Keratinocyte (primary cell): Measurements from ENCODE around the gene SAMD4B. TPM values are rescaled to one million over a fixed set of nuclear protein-coding genes. Genes with fewer than 3 reads are reported as not detected.

Experiments used
- DNase-seq: peaks from one replicate; pipeline ENCODE4 v3.0.0-alpha.2; 2011; ENCODE audit warnings: low read depth, missing footprints, low spot score
- FAIRE-seq: peaks from 2 replicates; lab custom pipeline; 2011; peaks lifted over from hg19 to GRCh38; lab: Jason Lieb, UNC
- H2AFZ ChIP-seq: 2 replicates; pipeline ENCODE4 v1.6.0; 2012; ENCODE audit warnings: low read length, control low read depth, inconsistent platforms; ENCODE audit not compliant: control insufficient read depth
- H3K27ac ChIP-seq: 2 replicates; pipeline ENCODE4 v1.5.1; 2011; ENCODE audit warnings: low read length; ENCODE audit not compliant: control insufficient read depth, insufficient read depth
- H3K27me3 ChIP-seq: 3 replicates; pipeline ENCODE4 v1.6.0; 2011; ENCODE audit warnings: low read length; ENCODE audit not compliant: control insufficient read depth, insufficient read depth; ENCODE audit errors: extremely low read depth
- H3K36me3 ChIP-seq, 2 experiments: 2 replicates in 1 of 2; 3 replicates in 1 of 2; pipeline ENCODE4 v1.5.1; 2011; ENCODE audit warnings: low read length in 2 of 2, mild to moderate bottlenecking in 1 of 2; ENCODE audit not compliant: control insufficient read depth in 2 of 2, insufficient read depth in 2 of 2; ENCODE audit errors: extremely low read depth in 1 of 2
- H3K4me1 ChIP-seq: 3 replicates; pipeline ENCODE4 v1.5.1; 2011; ENCODE audit warnings: low read length; ENCODE audit not compliant: control insufficient read depth, insufficient read depth; ENCODE audit errors: extremely low read depth
- H3K4me2 ChIP-seq: 3 replicates; pipeline ENCODE4 v1.6.0; 2011; ENCODE audit warnings: low read depth, low read length; ENCODE audit not compliant: control insufficient read depth, insufficient read depth; ENCODE audit errors: extremely low read depth
- H3K4me3 ChIP-seq, 3 experiments: fragments of 200-600 bp in 1 of 3; sonication (generic) in 1 of 3; 2 replicates in 2 of 3; 3 replicates in 1 of 3; pipeline ENCODE4 v1.5.1; 2011 to 2016; ENCODE audit warnings: low read length in 3 of 3, mild to moderate bottlenecking in 3 of 3, control low read depth in 2 of 3, inconsistent platforms in 1 of 3, low read depth in 1 of 3, mixed read lengths in 1 of 3, mixed run types in 1 of 3, moderate library complexity in 1 of 3; ENCODE audit not compliant: control insufficient read depth in 2 of 3, insufficient read depth in 2 of 3; ENCODE audit errors: extremely low read depth in 1 of 3
- H3K79me2 ChIP-seq: 2 replicates; pipeline ENCODE4 v1.6.0; 2012; ENCODE audit warnings: low read length; ENCODE audit not compliant: control insufficient read depth, insufficient read depth
- H3K9ac ChIP-seq: 3 replicates; pipeline ENCODE4 v1.6.0; 2011; ENCODE audit warnings: low read length; ENCODE audit not compliant: control insufficient read depth, insufficient read depth; ENCODE audit errors: extremely low read depth
- H3K9me1 ChIP-seq: 3 replicates; pipeline ENCODE4 v1.6.0; 2011; ENCODE audit warnings: low read length; ENCODE audit not compliant: control insufficient read depth, insufficient read depth; ENCODE audit errors: extremely low read depth
- H3K9me3 ChIP-seq: 2 replicates; pipeline ENCODE4 v1.5.1; 2012; ENCODE audit warnings: low read depth, low read length; ENCODE audit not compliant: control insufficient read depth
- H4K20me1 ChIP-seq: 3 replicates; pipeline ENCODE4 v1.6.0; 2011; ENCODE audit warnings: low read length; ENCODE audit not compliant: control insufficient read depth, insufficient read depth; ENCODE audit errors: extremely low read depth
- EZH2 ChIP-seq: IDR thresholded peaks from one replicate; pipeline ENCODE4 v1.6.1; 2012; ENCODE audit warnings: inconsistent platforms, mild to moderate bottlenecking, low read length, moderate library complexity
- dilution Hi-C: fragments of 300-500 bp; cut with MboI; formaldehyde crosslinking; loops from one replicate; pipeline ENCODE4 v1.7.0; 2020; ENCODE audit warnings: low sequenced_read_pairs; ENCODE audit not compliant: extremely low pct_ligation_motif_present
- polyA plus RNA-seq, 5 experiments: library from polyadenylated mRNA; depleted of rRNA in 3 of 5; stranded (reverse) in 3 of 5; stranded (forward) in 1 of 5; unstranded in 1 of 5; fragments of >200 nt; gene quantifications; 1 replicate in 1 of 5; 2 replicates in 3 of 5; 3 replicates in 1 of 5; pipeline versions ENCODE4 v1.2.1 to v1.2.3, GENCODE V29; 2011 to 2012; ENCODE audit warnings: missing spikeins in 2 of 5, low read depth in 1 of 5, low replicate concordance in 1 of 5
- TF ChIP-seq, protein P1 (sequence below), 3 experiments: IDR thresholded peaks in 1 of 3; conservative IDR thresholded peaks in 1 of 3; optimal IDR thresholded peaks in 1 of 3; 2 replicates in 2 of 3; 3 replicates in 1 of 3; pipeline versions ENCODE3 to v1.5.1; 2011; ENCODE audit warnings: low read length in 3 of 3, mild to moderate bottlenecking in 3 of 3, moderate library complexity in 2 of 3, control low read depth in 1 of 3, inconsistent platforms in 1 of 3; ENCODE audit not compliant: insufficient read depth in 2 of 3; ENCODE audit errors: extremely low read depth in 1 of 3

The SAMD4B gene
- polyA plus RNA-seq, 1 donor (not counting 4 experiments of a cell fraction or from before 2014, with no cell fraction given), result 20.9 TPM

GRCh38 chr19:39360599-39360998, 18.4 kb downstream of the SAMD4B start:
- H3K27me3 ChIP-seq, result no peaks in the 10 kb centered on the region
- no peaks in the 10 kb centered on the region for H3K9me3 ChIP-seq
- H3K4me2 ChIP-seq, result no peak overlapping the region
- peaks cover 3% of the 10 kb centered on the region for H3K9me1 ChIP-seq
- no peak overlapping the region for H3K4me3 ChIP-seq
- peaks cover 23% of the 10 kb centered on the region for H3K4me1 ChIP-seq
- H3K36me3 ChIP-seq, result peaks cover 22 to 51% of the 10 kb centered on the region in 2 experiments
- FAIRE-seq (no peak), DNase-seq (no peak)
- no peak overlapping the region for H3K27ac ChIP-seq
- no peak overlapping the region for H3K9ac ChIP-seq
- H4K20me1 ChIP-seq, result no peaks in the 10 kb centered on the region
- no peaks in the 10 kb centered on the region for H3K79me2 ChIP-seq
- H2AFZ ChIP-seq, result no peak overlapping the region
- TF ChIP-seq, protein P1, sequence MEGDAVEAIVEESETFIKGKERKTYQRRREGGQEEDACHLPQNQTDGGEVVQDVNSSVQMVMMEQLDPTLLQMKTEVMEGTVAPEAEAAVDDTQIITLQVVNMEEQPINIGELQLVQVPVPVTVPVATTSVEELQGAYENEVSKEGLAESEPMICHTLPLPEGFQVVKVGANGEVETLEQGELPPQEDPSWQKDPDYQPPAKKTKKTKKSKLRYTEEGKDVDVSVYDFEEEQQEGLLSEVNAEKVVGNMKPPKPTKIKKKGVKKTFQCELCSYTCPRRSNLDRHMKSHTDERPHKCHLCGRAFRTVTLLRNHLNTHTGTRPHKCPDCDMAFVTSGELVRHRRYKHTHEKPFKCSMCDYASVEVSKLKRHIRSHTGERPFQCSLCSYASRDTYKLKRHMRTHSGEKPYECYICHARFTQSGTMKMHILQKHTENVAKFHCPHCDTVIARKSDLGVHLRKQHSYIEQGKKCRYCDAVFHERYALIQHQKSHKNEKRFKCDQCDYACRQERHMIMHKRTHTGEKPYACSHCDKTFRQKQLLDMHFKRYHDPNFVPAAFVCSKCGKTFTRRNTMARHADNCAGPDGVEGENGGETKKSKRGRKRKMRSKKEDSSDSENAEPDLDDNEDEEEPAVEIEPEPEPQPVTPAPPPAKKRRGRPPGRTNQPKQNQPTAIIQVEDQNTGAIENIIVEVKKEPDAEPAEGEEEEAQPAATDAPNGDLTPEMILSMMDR (optimal IDR thresholded peaks at IDR 0.05 in 1 of 3, IDR thresholded peaks at IDR 0.05 in 1 of 3, conservative IDR thresholded peaks at IDR 0.05 in 1 of 3; ENCODE audit: extremely low read depth in 1 of 3, insufficient read depth in 2 of 3, low read length in 3 of 3), result no peak
- TF ChIP-seq EZH2, result no peak
- dilution Hi-C loops, result no loop called here

DNA sequence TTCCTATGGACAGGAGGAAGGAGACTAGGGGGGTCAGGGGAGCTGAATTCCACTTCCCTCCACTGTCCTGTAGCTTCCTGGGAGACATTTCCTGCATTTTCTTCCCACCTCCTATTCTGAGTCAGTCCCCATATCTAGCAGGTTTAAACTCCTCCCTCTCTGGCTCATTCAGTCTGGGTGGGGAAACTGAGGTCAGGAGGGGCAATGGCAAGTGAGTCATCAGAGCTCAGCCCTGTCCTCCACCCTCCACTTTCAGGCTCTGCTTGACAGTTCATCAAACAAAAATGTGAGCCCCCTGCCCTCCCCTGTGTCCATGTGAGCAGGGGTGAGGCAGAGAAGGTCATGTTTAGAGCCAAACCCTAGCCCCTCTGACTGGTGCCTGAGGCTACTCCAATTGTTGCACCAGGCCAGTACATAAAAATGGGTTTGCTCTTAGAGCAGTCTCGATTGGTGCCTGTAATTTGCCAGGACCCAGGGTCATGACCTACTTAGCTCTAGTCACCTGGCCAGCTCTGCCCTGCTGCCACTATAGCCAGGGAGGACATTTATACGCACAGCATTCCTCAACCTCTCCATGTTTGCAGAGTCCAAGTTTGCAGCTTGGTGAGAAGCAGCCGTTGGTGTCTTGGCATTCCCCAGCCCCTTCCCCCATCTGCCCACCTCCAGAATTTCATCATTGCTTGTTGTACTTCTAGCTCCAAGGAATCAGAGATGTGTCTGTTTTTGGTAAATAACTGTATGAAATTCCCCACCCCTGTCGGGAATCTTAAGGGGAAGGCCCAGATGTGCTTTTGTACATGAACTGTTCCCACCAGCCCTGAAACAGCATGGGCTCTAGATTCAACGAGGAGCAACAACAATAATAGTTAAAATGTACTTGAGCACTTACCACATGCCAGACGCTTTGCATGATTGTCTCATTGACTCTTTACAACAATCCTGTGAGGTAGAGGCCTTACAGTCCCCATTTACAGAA, 20.7 kb downstream of the SAMD4B start:
- Histone ChIP-seq H3K79me2 (no peaks in the 10 kb centered on the region), H3K36me3 (peaks cover 11 to 35% of the 10 kb centered on the region in 2 experiments), H3K9me3 (no peaks in the 10 kb centered on the region), H3K9ac (peak overlapping the region; percentile 24), H2AFZ (peak overlapping the region; percentile 2), H3K27me3 (no peaks in the 10 kb centered on the region), H3K9me1 (peaks cover 3% of the 10 kb centered on the region), H4K20me1 (no peaks in the 10 kb centered on the region), H3K4me2 (peak overlapping the region; percentile 46), H3K4me3 (no peak overlapping the region), H3K27ac (peak overlapping the region; percentile 57), H3K4me1 (peaks cover 23% of the 10 kb centered on the region)
- FAIRE-seq (peak; percentile 64), DNase-seq (no peak)
- TF ChIP-seq, protein P1 (optimal IDR thresholded peaks at IDR 0.05 in 1 of 3, IDR thresholded peaks at IDR 0.05 in 1 of 3, conservative IDR thresholded peaks at IDR 0.05 in 1 of 3; ENCODE audit: extremely low read depth in 1 of 3, insufficient read depth in 2 of 3, low read length in 3 of 3), result no peak
- no peak for TF ChIP-seq EZH2
- dilution Hi-C loops, result no loop called here
